Tibial nerve (tissue), 4 donors: ENCODE results near the gene TRAF7. TPM values are rescaled to one million over a fixed set of nuclear protein-coding genes. Genes with fewer than 3 reads are reported as not detected.

ENCODE experiments used
- DNase-seq, 2 donors: peaks; one replicate each; pipeline ENCODE4 v3.0.0-alpha.2; 2019; ENCODE audit warnings: low spot score in 2 of 2
- H3K27ac ChIP-seq, 4 donors: fragments of 200-600 bp; sonication (generic) in 3 of 4; one replicate each; pipeline ENCODE4 v1.5.1; 2017 to 2019; ENCODE audit warnings: mild to moderate bottlenecking in 1 of 4
- H3K27me3 ChIP-seq, 2 donors: fragments of 200-600 bp; sonication (generic) in 1 of 2; one replicate each; pipeline versions ENCODE4 v1.5.1 to v1.6.0; 2017 to 2019
- H3K36me3 ChIP-seq, 3 donors: fragments of 200-600 bp; sonication (generic); one replicate each; pipeline ENCODE4 v1.5.1; 2018 to 2019
- H3K4me1 ChIP-seq, 4 donors: fragments of 200-600 bp; sonication (generic) in 3 of 4; one replicate each; pipeline ENCODE4 v1.5.1; 2017 to 2019
- H3K4me3 ChIP-seq, 4 donors: fragments of 200-600 bp; sonication (generic) in 3 of 4; one replicate each; pipeline ENCODE4 v1.5.1; 2017 to 2019; ENCODE audit warnings: mild to moderate bottlenecking in 1 of 4, moderate library complexity in 1 of 4
- H3K9me3 ChIP-seq, 4 donors: fragments of 200-600 bp; sonication (generic) in 3 of 4; one replicate each; pipeline ENCODE4 v1.5.1; 2017 to 2019
- CTCF ChIP-seq, 5 experiments: fragments of 200-600 bp in 3 of 5; fragments of 450-650 bp in 2 of 5; sonication (generic) in 3 of 5; IDR thresholded peaks; one replicate each; pipeline ENCODE4 v1.5.1; 2016 to 2019; ENCODE audit warnings: antibody characterized with exemption in 5 of 5, mild to moderate bottlenecking in 3 of 5, moderate library complexity in 2 of 5
- EP300 ChIP-seq, 2 donors: sonication (generic); formaldehyde crosslinking; IDR thresholded peaks; one replicate each; pipeline ENCODE4 v1.6.1; 2017; ENCODE audit warnings: antibody characterized with exemption in 2 of 2, mild to moderate bottlenecking in 1 of 2
- POLR2A ChIP-seq, 2 donors: fragments of 450-650 bp; IDR thresholded peaks; one replicate each; pipeline ENCODE4 v1.6.1; 2017; ENCODE audit warnings: antibody characterized with exemption in 2 of 2, mild to moderate bottlenecking in 2 of 2, moderate library complexity in 2 of 2
- WGBS, 2 donors: methylation state at CpG; one replicate each; pipeline ENCODE4 v1.1.5; 2018; 5-methylcytosine and 5-hydroxymethylcytosine counted together
- total RNA-seq, 4 donors: library from RNA; depleted of rRNA; stranded (reverse); fragments of >200 nt; gene quantifications; one replicate each; pipeline ENCODE4 v1.1.0, GENCODE V29; 2016

Gene TRAF7
- total RNA-seq, 4 donors from 2014 or later: 29.1 to 53.7 (median 38.4) TPM

GRCh38 chr16:2156849-2157224, 1.3 kb downstream of the TRAF7 start:
- peaks cover 0 to 86% (median 71%) of the 10 kb centered on the region in 4 donors for H3K4me1 ChIP-seq
- WGBS, 2 donors: 47 to 55% methylated on average over 5 of the region's 5 CpGs
- H3K9me3 ChIP-seq: no peaks in the 10 kb centered on the region
- peak overlapping the region; percentile 71 to 96 (median 85) for H3K27ac ChIP-seq
- peaks cover 0 to under 1% (median 0%) of the 10 kb centered on the region in 3 donors for H3K36me3 ChIP-seq
- TF ChIP-seq POLR2A (IDR thresholded peaks at IDR 0.05): no peak
- TF ChIP-seq CTCF (IDR thresholded peaks at IDR 0.05): no peak
- no peak for TF ChIP-seq EP300 (IDR thresholded peaks at IDR 0.05)
- DNase-seq: no peak
- H3K4me3 ChIP-seq: peak overlapping the region; percentile 63 to 78 (median 72)
- no peaks in the 10 kb centered on the region for H3K27me3 ChIP-seq

- no peaks in the 10 kb centered on the region for H3K9me3 ChIP-seq
- H3K27me3 ChIP-seq: no peaks in the 10 kb centered on the region
- no peaks in the 10 kb centered on the region for H3K36me3 ChIP-seq
- DNase-seq: no peak
- no peak overlapping the region for H3K4me3 ChIP-seq
- H3K4me1 ChIP-seq: peaks cover 0 to 86% (median 67%) of the 10 kb centered on the region in 4 donors
- 63 to 71% methylated on average over 17 to 25 of the region's 27 CpGs for WGBS, 2 donors
- H3K27ac ChIP-seq: peak overlapping the region; percentile 71 to 96 (median 85)
- TF ChIP-seq CTCF (IDR thresholded peaks at IDR 0.05): no peak
- TF ChIP-seq POLR2A (IDR thresholded peaks at IDR 0.05): no peak
- TF ChIP-seq EP300 (IDR thresholded peaks at IDR 0.05): no peak
These were observed 2.1 kb downstream of the TRAF7 start for GRCh38 chr16:2157480-2158261.

GRCh38 chr16:2158262-2158638, 2.7 kb downstream of the TRAF7 start:
- Histone ChIP-seq H3K4me1 (peaks cover 0 to 82% (median 62%) of the 10 kb centered on the region in 4 donors), H3K4me3 (no peak overlapping the region)

GRCh38 chr16:2159175-2159838, 3.7 kb downstream of the TRAF7 start:
- peak overlapping the region; percentile 8 to 44 (median 28) for H3K4me3 ChIP-seq
- peaks cover 0 to 72% (median 52%) of the 10 kb centered on the region in 4 donors for H3K4me1 ChIP-seq
- no peaks in the 10 kb centered on the region for H3K27me3 ChIP-seq
- TF ChIP-seq POLR2A (IDR thresholded peaks at IDR 0.05) (peak in 1 of 2 donors; percentile 56), EP300 (IDR thresholded peaks at IDR 0.05) (peak; percentile 64 to 75), CTCF (IDR thresholded peaks at IDR 0.05) (peak in 1 of 5 experiments; percentile 9)
- peak overlapping the region; percentile 71 to 96 (median 85) for H3K27ac ChIP-seq
- H3K36me3 ChIP-seq: peaks cover 0 to 9% (median 0%) of the 10 kb centered on the region in 3 donors
- peak; percentile 64 to 68 for DNase-seq
- H3K9me3 ChIP-seq: no peaks in the 10 kb centered on the region
- 3 to 38% methylated on average over 12 of the region's 24 CpGs for WGBS, 2 donors

More at GRCh38 chr16:2158262-2158638, 2.7 kb downstream of the TRAF7 start:
- no peak for TF ChIP-seq EP300 (IDR thresholded peaks at IDR 0.05)
- TF ChIP-seq CTCF (IDR thresholded peaks at IDR 0.05): no peak
- no peak for TF ChIP-seq POLR2A (IDR thresholded peaks at IDR 0.05)
- H3K27ac ChIP-seq: peak overlapping the region; percentile 71 to 96 (median 85)
- DNase-seq: no peak
- no peaks in the 10 kb centered on the region for H3K27me3 ChIP-seq
- 64 to 68% methylated on average over 14 to 15 of the region's 15 CpGs for WGBS, 2 donors
- H3K36me3 ChIP-seq: peaks cover 0 to 3% (median 0%) of the 10 kb centered on the region in 3 donors
- no peaks in the 10 kb centered on the region for H3K9me3 ChIP-seq
